Endothelial cell of umbilical vein (primary cell): ENCODE results near the gene OR6K3. TPM values are rescaled to one million over a fixed set of nuclear protein-coding genes. Genes with fewer than 3 reads are reported as not detected.

Experiments used
- BruUV-seq: library from RNA; stranded (reverse); fragments of 400-500 nt; replicated peaks from 2 replicates; lab custom pipeline; 2021; lab: Mats Ljungman, UMichigan
- CTCF ChIA-PET: fragments of 300-600, 350-600 bp; sonication (Branson Sonifier 250); formaldehyde crosslinking; loops from one replicate; lab custom pipeline; 2021; ENCODE audit warnings: antibody characterized with exemption, inconsistent platforms; lab: Charles Lee
- POLR2A ChIA-PET: fragments of 300-600, 350-600 bp; sonication (Branson Sonifier 250); formaldehyde crosslinking; loops from one replicate; lab custom pipeline; 2021; ENCODE audit warnings: antibody characterized with exemption, inconsistent platforms; lab: Charles Lee
- DNase-seq: peaks from one replicate; pipeline ENCODE4 v3.0.0-alpha.2; 2011; ENCODE audit warnings: low read depth, low spot score
- FAIRE-seq: peaks from 2 replicates; lab custom pipeline; 2011; peaks lifted over from hg19 to GRCh38; lab: Jason Lieb, UNC
- H2AFZ ChIP-seq: 2 replicates; pipeline ENCODE4 v1.6.0; 2012; ENCODE audit warnings: low read depth, low read length, control low read depth, inconsistent platforms
- H3K27ac ChIP-seq: 2 replicates; pipeline ENCODE4 v1.5.1; 2011; ENCODE audit warnings: low read depth, mild to moderate bottlenecking, control low read depth, low read length, moderate library complexity; ENCODE audit not compliant: insufficient read depth
- H3K27me3 ChIP-seq, 2 experiments: 2 replicates each; pipeline versions ENCODE4 v1.6.0 to v1.6.1; 2011; ENCODE audit warnings: low read length in 2 of 2, mixed read lengths in 1 of 2; ENCODE audit not compliant: control insufficient read depth in 2 of 2, insufficient read depth in 2 of 2
- H3K36me3 ChIP-seq, 2 experiments: 2 replicates in 1 of 2; 3 replicates in 1 of 2; pipeline ENCODE4 v1.5.1; 2011; ENCODE audit warnings: low read length in 2 of 2, mild to moderate bottlenecking in 1 of 2, moderate library complexity in 1 of 2; ENCODE audit not compliant: control insufficient read depth in 2 of 2, insufficient read depth in 2 of 2; ENCODE audit errors: extremely low read depth in 1 of 2
- H3K4me1 ChIP-seq: 3 replicates; pipeline ENCODE4 v1.5.1; 2011; ENCODE audit warnings: mild to moderate bottlenecking, low read length; ENCODE audit not compliant: control insufficient read depth, insufficient read depth; ENCODE audit errors: extremely low read depth
- H3K4me2 ChIP-seq: 2 replicates; pipeline ENCODE4 v1.6.1; 2011; ENCODE audit warnings: low read length, control low read depth, mixed read lengths; ENCODE audit not compliant: insufficient read depth
- H3K4me3 ChIP-seq, 3 experiments: fragments of 200-600 bp in 1 of 3; sonication (generic), shearing (Covaris generic) in 1 of 3; replicated peaks in 1 of 3; 2 replicates each; pipeline ENCODE4 v1.5.1; 2011 to 2016; ENCODE audit warnings: control low read depth in 3 of 3, low read length in 3 of 3, mild to moderate bottlenecking in 2 of 3, inconsistent platforms in 1 of 3, low read depth in 1 of 3, moderate library complexity in 1 of 3; ENCODE audit not compliant: insufficient read depth in 1 of 3
- H3K79me2 ChIP-seq: 2 replicates; pipeline ENCODE4 v1.6.0; 2012; ENCODE audit warnings: low read length, inconsistent platforms; ENCODE audit not compliant: control insufficient read depth, insufficient read depth
- H3K9ac ChIP-seq: replicated peaks from 2 replicates; pipeline ENCODE3; 2011; ENCODE audit warnings: low read length, control low read depth; ENCODE audit not compliant: insufficient read depth; ENCODE audit errors: extremely low read depth
- H3K9me1 ChIP-seq: replicated peaks from 3 replicates; pipeline ENCODE4 v1.6.0; 2011; ENCODE audit warnings: mild to moderate bottlenecking, low read length; ENCODE audit not compliant: control insufficient read depth, insufficient read depth; ENCODE audit errors: extremely low read depth
- H3K9me3 ChIP-seq: replicated peaks from 2 replicates; pipeline ENCODE4 v1.5.1; 2012; ENCODE audit warnings: low read length, inconsistent platforms; ENCODE audit not compliant: control insufficient read depth, insufficient read depth
- H4K20me1 ChIP-seq: replicated peaks from 2 replicates; pipeline ENCODE3; 2011; ENCODE audit warnings: mild to moderate bottlenecking, low read length; ENCODE audit not compliant: control insufficient read depth, insufficient read depth; ENCODE audit errors: extremely low read depth
- CTCF ChIP-seq, 2 donors: IDR thresholded peaks; 1 replicate in 1 of 2; 2 replicates in 1 of 2; pipeline ENCODE4 v1.5.1; 2011; ENCODE audit warnings: low read length in 2 of 2, mild to moderate bottlenecking in 2 of 2, moderate library complexity in 2 of 2, control low read depth in 1 of 2, inconsistent platforms in 1 of 2, low read depth in 1 of 2; ENCODE audit not compliant: insufficient read depth in 1 of 2; ENCODE audit errors: extremely low read depth in 1 of 2
- EZH2 ChIP-seq: IDR thresholded peaks from 2 replicates; pipeline ENCODE4 v1.6.1; 2012; ENCODE audit warnings: borderline replicate concordance, low read depth, mild to moderate bottlenecking, moderate library complexity, low read length, inconsistent platforms; ENCODE audit not compliant: severe bottlenecking
- FOS ChIP-seq: IDR thresholded peaks from 2 replicates; pipeline ENCODE4 v1.6.1; 2011; ENCODE audit warnings: mild to moderate bottlenecking, low read length, moderate library complexity, borderline replicate concordance; ENCODE audit not compliant: insufficient read depth
- JUN ChIP-seq: IDR thresholded peaks from 2 replicates; pipeline ENCODE4 v1.6.1; 2011; ENCODE audit warnings: borderline replicate concordance, low read depth; ENCODE audit not compliant: insufficient read length, insufficient read depth
- MYC ChIP-seq: IDR thresholded peaks from one replicate; pipeline ENCODE4 v1.6.1; 2011; ENCODE audit warnings: mild to moderate bottlenecking, low read depth, low read length
- POLR2A ChIP-seq: IDR thresholded peaks from 2 replicates; pipeline ENCODE4 v1.6.1; 2012; ENCODE audit warnings: low read depth, mild to moderate bottlenecking, control low read depth, low read length
- POLR2AphosphoS5 ChIP-seq: IDR thresholded peaks from 2 replicates; pipeline ENCODE4 v1.6.1; 2012; ENCODE audit warnings: low read depth, mild to moderate bottlenecking, control low read depth, low read length, moderate library complexity; ENCODE audit not compliant: insufficient read depth
- dilution Hi-C: fragments of 300-500 bp; cut with MboI; formaldehyde crosslinking; loops from one replicate; pipeline ENCODE4 v1.15.0; 2019; ENCODE audit warnings: low sequenced_read_pairs; ENCODE audit not compliant: extremely low pct_ligation_motif_present
- intact Hi-C: fragments of 100-400 bp; cut with micrococcal nuclease; formaldehyde crosslinking; loops from one replicate; pipeline ENCODE4 v1.10.0; 2022
- polyA plus RNA-seq, 4 experiments: library from polyadenylated mRNA; depleted of rRNA in 3 of 4; stranded (reverse) in 3 of 4; unstranded in 1 of 4; fragments of >200 nt; gene quantifications; 2 replicates each; pipeline versions ENCODE4 v1.2.1 to v1.2.3, GENCODE V29; 2011 to 2012; ENCODE audit warnings: missing spikeins in 1 of 4
- total RNA-seq: library from RNA; stranded (reverse); gene quantifications from 2 replicates; pipeline ENCODE4 v1.2.3, GENCODE V29; 2021
- TF ChIP-seq, protein P1 (sequence below): IDR thresholded peaks from 2 replicates; pipeline ENCODE4 v1.6.1; 2011; ENCODE audit not compliant: insufficient read depth, insufficient read length

Gene OR6K3
- total and polyA plus RNA-seq, 2 donors (not counting 3 experiments of a cell fraction or from before 2014, with no cell fraction given) = not detected

GRCh38 chr1:158717344-158717743, 3.2 kb downstream of the OR6K3 start:
- no peaks in the 10 kb centered on the region for H3K9me3 ChIP-seq
- no peak overlapping the region for H3K9ac ChIP-seq
- no peaks in the 10 kb centered on the region for H3K4me1 ChIP-seq
- ChIA-PET POLR2A (no interaction called here), CTCF (no interaction called here)
- TF ChIP-seq EZH2 = no peak
- no peak for TF ChIP-seq POLR2A
- no peak for TF ChIP-seq JUN
- no peak for TF ChIP-seq CTCF (IDR thresholded peaks at IDR 0.05; ENCODE audit: extremely low read depth in 1 of 2, insufficient read depth in 1 of 2, low read depth in 1 of 2, low read length in 2 of 2)
- no peak for TF ChIP-seq MYC
- no peak for TF ChIP-seq FOS
- no peak overlapping the region for H3K4me2 ChIP-seq
- intact Hi-C loops (no loop called here), dilution Hi-C loops (no loop called here)
- H3K27me3 ChIP-seq = no peaks in the 10 kb centered on the region
- H3K27ac ChIP-seq = no peak overlapping the region
- H3K4me3 ChIP-seq = no peak overlapping the region
- H3K36me3 ChIP-seq = no peaks in the 10 kb centered on the region
- no peaks in the 10 kb centered on the region for H3K79me2 ChIP-seq
- H4K20me1 ChIP-seq = no peaks in the 10 kb centered on the region
- FAIRE-seq (no peak), DNase-seq (no peak)
- no peaks in the 10 kb centered on the region for H3K9me1 ChIP-seq
- no peak overlapping the region for H2AFZ ChIP-seq
- no TSS peak for BruUV-seq

DNA sequence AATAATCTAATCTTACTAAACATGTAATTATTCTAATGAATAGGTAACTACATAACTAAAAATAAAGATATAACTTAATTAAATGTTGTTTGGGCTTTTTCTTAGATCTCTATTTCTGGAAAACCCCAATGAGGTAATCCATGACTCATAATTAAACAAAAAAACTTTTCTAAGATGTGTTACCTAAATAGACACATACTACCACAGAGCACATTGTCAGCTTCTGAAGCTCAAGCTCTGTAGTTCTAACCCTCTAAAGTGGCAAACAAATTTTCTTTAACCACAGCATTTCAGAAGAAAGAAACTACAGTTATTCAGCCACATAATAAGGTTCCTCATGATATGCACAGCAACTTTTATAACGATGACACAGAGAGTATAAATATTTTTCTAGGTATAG, 4.2 kb downstream of the OR6K3 start:
- Histone ChIP-seq H3K9ac (no peak overlapping the region), H3K4me2 (no peak overlapping the region), H3K36me3 (no peaks in the 10 kb centered on the region), H3K27me3 (no peaks in the 10 kb centered on the region), H3K27ac (no peak overlapping the region), H3K9me3 (no peaks in the 10 kb centered on the region), H3K4me3 (no peak overlapping the region), H3K9me1 (no peaks in the 10 kb centered on the region), H2AFZ (no peak overlapping the region), H4K20me1 (no peaks in the 10 kb centered on the region), H3K4me1 (no peaks in the 10 kb centered on the region), H3K79me2 (no peaks in the 10 kb centered on the region)
- TF ChIP-seq CTCF (IDR thresholded peaks at IDR 0.05; ENCODE audit: extremely low read depth in 1 of 2, insufficient read depth in 1 of 2, low read depth in 1 of 2, low read length in 2 of 2) = no peak
- TF ChIP-seq, protein P1, sequence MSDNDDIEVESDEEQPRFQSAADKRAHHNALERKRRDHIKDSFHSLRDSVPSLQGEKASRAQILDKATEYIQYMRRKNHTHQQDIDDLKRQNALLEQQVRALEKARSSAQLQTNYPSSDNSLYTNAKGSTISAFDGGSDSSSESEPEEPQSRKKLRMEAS = no peak
- no peak for TF ChIP-seq POLR2AphosphoS5
- no peak for TF ChIP-seq FOS
- no peak for TF ChIP-seq JUN
- no peak for TF ChIP-seq EZH2
- TF ChIP-seq POLR2A = no peak
- CTCF ChIA-PET = no interaction called here
- dilution Hi-C loops (no loop called here), intact Hi-C loops (no loop called here)
- no TSS peak for BruUV-seq
- POLR2A ChIA-PET = no interaction called here
- FAIRE-seq (no peak), DNase-seq (no peak)
